DMS53 (cell line): Measurements from ENCODE around the gene PLXNB2.

ENCODE experiments used
- DNase-seq: peaks from one replicate; lab custom pipeline; 2025; lab: John Stamatoyannopoulos, UW

The PLXNB2 gene

GRCh38 chr22:50310949-50311444 is 3.6 kb upstream of the PLXNB2 start:
- DNase-seq = no peak

- peak; percentile 90 for DNase-seq
Measured at GRCh38 chr22:50310031-50310722, 2.7 kb upstream of the PLXNB2 start.

- DNase-seq = no peak
Measured at GRCh38 chr22:50309601-50309991, 2.1 kb upstream of the PLXNB2 start.

GRCh38 chr22:50308986-50309600 is 1.6 kb upstream of the PLXNB2 start:
- peak; percentile 28 for DNase-seq

- peak; percentile 46 for DNase-seq
Measured at GRCh38 chr22:50308597-50308935, 1.1 kb upstream of the PLXNB2 start.

GRCh38 chr22:50307890-50308596 is 597 bp upstream of the PLXNB2 start:
- no peak for DNase-seq

- DNase-seq = peak; percentile 96
Measured at GRCh38 chr22:50305923-50306566, 1.4 kb downstream of the PLXNB2 start.

GRCh38 chr22:50305393-50305922 is 2.0 kb downstream of the PLXNB2 start:
- peak; percentile 70 for DNase-seq

GRCh38 chr22:50304528-50305392 is 2.7 kb downstream of the PLXNB2 start:
- no peak for DNase-seq

- DNase-seq = no peak
Measured at GRCh38 chr22:50303848-50304527, 3.5 kb downstream of the PLXNB2 start.

- DNase-seq = no peak
Measured at GRCh38 chr22:50303515-50303847, 4.0 kb downstream of the PLXNB2 start.

GRCh38 chr22:50302564-50302963 is 4.9 kb downstream of the PLXNB2 start:
- DNase-seq = no peak

GRCh38 chr22:50302041-50302541 is 5.4 kb downstream of the PLXNB2 start:
- DNase-seq = no peak

- no peak for DNase-seq
Measured at GRCh38 chr22:50301581-50301991, 5.9 kb downstream of the PLXNB2 start.

- no peak for DNase-seq
Measured at GRCh38 chr22:50300620-50301257, 6.7 kb downstream of the PLXNB2 start.

- DNase-seq = no peak
Measured at GRCh38 chr22:50299785-50300619, 7.4 kb downstream of the PLXNB2 start.

GRCh38 chr22:50298937-50299784 is 8.3 kb downstream of the PLXNB2 start:
- DNase-seq = no peak

GRCh38 chr22:50298266-50298637 is 9.2 kb downstream of the PLXNB2 start:
- no peak for DNase-seq
